Neural progenitor cell (in vitro differentiated cells): Measurements from ENCODE around the gene RALGAPA2.

Source experiments
- EZH2 ChIP-seq: fragments of 200-600 bp; sonication (generic); IDR thresholded peaks from 2 replicates; pipeline ENCODE4 v1.6.1; 2017; ENCODE audit warnings: antibody characterized with exemption, mild to moderate bottlenecking, moderate library complexity
- TF ChIP-seq, protein P1 (sequence below): fragments of 200-600 bp; sonication (generic); IDR thresholded peaks from 2 replicates; pipeline ENCODE4 v1.5.1; 2017; ENCODE audit warnings: antibody characterized with exemption, mild to moderate bottlenecking

DNA sequence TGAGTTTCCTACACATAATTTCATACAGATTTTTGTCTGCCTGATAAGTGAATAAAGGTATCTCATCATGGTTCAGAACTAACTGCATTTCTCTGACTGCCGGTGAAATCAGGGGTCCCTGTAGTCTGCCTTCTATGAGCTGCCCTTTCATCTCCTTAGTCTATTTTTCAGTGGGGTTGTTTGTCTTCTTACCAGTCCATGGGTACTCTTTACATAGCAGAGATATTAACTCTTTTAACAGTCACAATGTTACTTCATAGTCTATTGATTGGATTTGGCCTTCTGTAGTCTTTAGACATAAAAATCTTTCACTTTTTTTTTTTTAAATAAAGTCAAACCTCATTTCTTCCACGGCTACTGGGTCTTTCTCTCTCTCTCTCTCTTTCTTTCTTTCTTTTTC is 79.8 kb downstream of the RALGAPA2 start:
- TF ChIP-seq EZH2, result no peak
- TF ChIP-seq, protein P1, sequence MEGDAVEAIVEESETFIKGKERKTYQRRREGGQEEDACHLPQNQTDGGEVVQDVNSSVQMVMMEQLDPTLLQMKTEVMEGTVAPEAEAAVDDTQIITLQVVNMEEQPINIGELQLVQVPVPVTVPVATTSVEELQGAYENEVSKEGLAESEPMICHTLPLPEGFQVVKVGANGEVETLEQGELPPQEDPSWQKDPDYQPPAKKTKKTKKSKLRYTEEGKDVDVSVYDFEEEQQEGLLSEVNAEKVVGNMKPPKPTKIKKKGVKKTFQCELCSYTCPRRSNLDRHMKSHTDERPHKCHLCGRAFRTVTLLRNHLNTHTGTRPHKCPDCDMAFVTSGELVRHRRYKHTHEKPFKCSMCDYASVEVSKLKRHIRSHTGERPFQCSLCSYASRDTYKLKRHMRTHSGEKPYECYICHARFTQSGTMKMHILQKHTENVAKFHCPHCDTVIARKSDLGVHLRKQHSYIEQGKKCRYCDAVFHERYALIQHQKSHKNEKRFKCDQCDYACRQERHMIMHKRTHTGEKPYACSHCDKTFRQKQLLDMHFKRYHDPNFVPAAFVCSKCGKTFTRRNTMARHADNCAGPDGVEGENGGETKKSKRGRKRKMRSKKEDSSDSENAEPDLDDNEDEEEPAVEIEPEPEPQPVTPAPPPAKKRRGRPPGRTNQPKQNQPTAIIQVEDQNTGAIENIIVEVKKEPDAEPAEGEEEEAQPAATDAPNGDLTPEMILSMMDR, result no peak
